ENCODE data around the gene NR1H2.

NR1H2 gene

DNA sequence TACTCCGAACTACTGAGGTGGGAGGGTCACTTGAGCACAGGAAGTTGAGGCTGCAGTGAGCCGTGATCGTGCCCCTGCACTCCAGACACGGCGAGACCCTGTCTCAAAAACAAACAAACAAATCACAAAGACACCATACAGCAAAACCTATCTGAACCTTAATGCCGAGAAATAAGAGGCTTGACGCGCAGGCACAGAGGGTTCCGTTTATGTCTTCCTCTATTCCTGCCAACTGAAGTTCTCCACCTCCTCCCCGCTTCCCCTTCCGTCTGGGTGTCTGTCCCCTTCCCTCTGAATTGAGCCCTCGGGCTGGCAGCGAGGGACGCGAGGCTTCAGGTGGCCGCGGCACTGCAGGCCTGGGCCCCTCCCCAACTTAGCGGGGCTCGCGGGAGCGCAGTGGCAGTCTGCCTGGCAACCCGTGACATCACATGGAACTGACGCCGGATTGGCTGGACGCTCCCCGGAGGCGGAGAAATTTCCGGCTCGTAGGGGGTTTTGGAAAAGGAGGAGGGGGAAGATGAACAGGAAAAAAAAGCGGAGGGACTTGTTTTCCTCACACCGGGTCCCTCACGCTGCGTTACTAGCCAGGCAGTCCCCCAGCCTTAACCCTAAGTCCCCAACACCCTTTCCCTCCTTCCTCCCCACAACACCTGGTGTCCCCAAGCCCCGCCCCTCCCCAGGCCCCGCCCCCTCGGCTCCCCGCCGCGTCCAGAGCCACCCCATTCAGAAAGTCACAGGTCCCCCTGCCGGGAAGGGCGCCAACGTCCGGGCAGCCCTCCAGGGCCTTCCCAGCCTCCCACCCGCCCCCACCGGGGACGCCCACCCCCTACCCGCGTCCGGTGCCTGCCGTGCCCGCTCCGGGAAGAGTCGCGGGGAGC, 55.3 kb downstream of the NR1H2 start:
- H4K8ac ChIP-seq (ENCODE audit: low read depth, low read length) = peak overlapping the region; percentile 59
- H3K79me1 ChIP-seq (ENCODE audit: low read length) = no peaks in the 10 kb centered on the region
- H3K4me1 ChIP-seq (ENCODE audit: control insufficient read depth, low read depth, low read length) = peaks cover 2% of the 10 kb centered on the region
- peak overlapping the region; percentile 71 for H3K4me3 ChIP-seq (ENCODE audit: low read length)
- H2AK5ac ChIP-seq (ENCODE audit: low read length) = no peak overlapping the region
- no peaks in the 10 kb centered on the region for H3K79me2 ChIP-seq (ENCODE audit: control insufficient read depth, insufficient read depth, low read length)
- H3K27ac ChIP-seq (ENCODE audit: low read depth, low read length) = no peak overlapping the region
- peak overlapping the region; percentile 45 for H3K4ac ChIP-seq (ENCODE audit: low read depth, low read length)
- H3K18ac ChIP-seq (ENCODE audit: low read length) = peak overlapping the region; percentile 98
- H3K9ac ChIP-seq (ENCODE audit: low read length) = peak overlapping the region; percentile 74
- H3K23ac ChIP-seq (ENCODE audit: low read length) = no peak overlapping the region
- no peak overlapping the region for H2BK120ac ChIP-seq (ENCODE audit: low read depth, low read length)
- H2BK5ac ChIP-seq (ENCODE audit: low read length) = no peak overlapping the region
- H4K5ac ChIP-seq (ENCODE audit: low read length) = no peak overlapping the region
- no peak overlapping the region for H2BK15ac ChIP-seq (replicated peaks; ENCODE audit: low read depth)
- WGBS (ENCODE audit: extremely low coverage, insufficient coverage, low lambda C conversion rate) = no CpG with 5 or more reads among the region's 54 CpGs
- H3K56ac ChIP-seq (ENCODE audit: low read length) = peak overlapping the region; percentile 88
- peak; percentile 89 for DNase-seq
- no peaks in the 10 kb centered on the region for H3K36me3 ChIP-seq (ENCODE audit: control insufficient read depth, insufficient read depth, low read length)
- no peaks in the 10 kb centered on the region for H3K27me3 ChIP-seq (ENCODE audit: insufficient read depth, low read length, poor library complexity)
- H3K4me2 ChIP-seq (ENCODE audit: low read length) = peak overlapping the region; percentile 71

DNA sequence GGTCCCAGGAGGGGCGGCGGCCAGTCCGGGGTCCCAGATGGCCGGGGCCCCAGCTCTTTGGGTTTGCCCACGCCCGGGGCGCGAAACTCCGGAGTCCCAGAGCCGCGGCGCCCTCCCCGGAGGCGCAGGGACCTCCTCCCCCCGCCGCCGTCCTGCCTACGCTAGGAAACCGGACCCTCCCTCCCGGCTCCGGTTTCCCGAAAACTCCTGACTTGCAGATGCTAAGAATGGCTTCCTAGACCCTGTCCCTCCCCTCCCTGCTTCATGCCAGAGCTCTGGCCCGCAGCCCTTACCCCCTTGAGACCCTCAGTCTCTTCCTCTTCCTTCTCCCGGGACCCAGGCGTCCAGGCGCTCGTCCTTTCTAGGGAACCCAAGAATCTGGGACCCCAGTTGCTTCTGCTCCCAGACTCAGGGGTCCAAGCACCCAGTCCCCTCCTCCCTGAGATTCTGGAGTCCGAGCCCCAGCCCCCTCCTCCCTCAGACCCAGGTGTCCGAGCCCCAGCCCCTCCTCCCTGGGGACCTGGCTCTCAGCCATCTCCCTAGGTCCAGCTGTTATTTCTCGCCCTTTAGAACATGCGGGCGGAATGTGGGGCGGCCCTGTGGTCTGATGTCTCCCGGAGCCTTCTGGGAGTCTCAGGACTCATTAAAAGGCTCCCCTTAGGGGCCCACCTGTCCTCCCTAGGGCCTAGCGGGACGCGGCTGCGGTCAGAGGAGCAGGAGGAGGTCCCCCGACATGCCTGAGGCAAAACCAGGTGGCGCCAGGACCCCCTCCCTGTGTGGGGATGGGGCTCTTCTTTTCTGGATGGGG, 56.2 kb downstream of the NR1H2 start, which contains the start of gene MYBPC2:
Gene MYBPC2, plus strand, starts transcription at position 672 of the 808 bp plus-strand sequence. Its CDS starts 62 bp downstream, at position 734.
- Histone ChIP-seq H3K56ac (ENCODE audit: low read length) (peak within 1 kb of the TSS; percentile 88), H3K18ac (ENCODE audit: low read length) (peak within 1 kb of the TSS; percentile 98), H3K4me1 (ENCODE audit: control insufficient read depth, low read depth, low read length) (peaks cover 2% of the 10 kb centered on the region), H2AK5ac (ENCODE audit: low read length) (no peak within 1 kb of the TSS), H2BK5ac (ENCODE audit: low read length) (no peak within 1 kb of the TSS), H3K23ac (ENCODE audit: low read length) (peak within 1 kb of the TSS; percentile 45), H3K79me2 (ENCODE audit: control insufficient read depth, insufficient read depth, low read length) (no peaks in the 10 kb centered on the region), H3K9ac (ENCODE audit: low read length) (peak within 1 kb of the TSS; percentile 74), H3K27ac (ENCODE audit: low read depth, low read length) (no peak within 1 kb of the TSS), H2BK15ac (replicated peaks; ENCODE audit: low read depth) (no peak within 1 kb of the TSS), H3K27me3 (ENCODE audit: insufficient read depth, low read length, poor library complexity) (no peaks in the 10 kb centered on the region), H3K79me1 (ENCODE audit: low read length) (no peaks in the 10 kb centered on the region), H4K8ac (ENCODE audit: low read depth, low read length) (peak within 1 kb of the TSS; percentile 87), H2BK120ac (ENCODE audit: low read depth, low read length) (no peak within 1 kb of the TSS), H3K4me2 (ENCODE audit: low read length) (peak within 1 kb of the TSS; percentile 78), H3K4ac (ENCODE audit: low read depth, low read length) (peak within 1 kb of the TSS; percentile 45), H3K36me3 (ENCODE audit: control insufficient read depth, insufficient read depth, low read length) (no peaks in the 10 kb centered on the region), H4K5ac (ENCODE audit: low read length) (no peak within 1 kb of the TSS), H3K4me3 (ENCODE audit: low read length) (peak within 1 kb of the TSS; percentile 71)
- WGBS (ENCODE audit: extremely low coverage, insufficient coverage, low lambda C conversion rate) = no CpG with 5 or more reads among the region's 40 CpGs
- DNase-seq = peak; percentile 46

Data from mesendoderm (in vitro differentiated cells).